Esophagus muscularis mucosa (tissue), 4 donors: Measurements from ENCODE around the gene CTSH. TPM values are rescaled to one million over a fixed set of nuclear protein-coding genes. Genes with fewer than 3 reads are reported as not detected.

Experiments
- DNase-seq: peaks from one replicate; pipeline ENCODE4 v3.0.0-alpha.2; 2017; ENCODE audit errors: extremely low spot score
- H3K27ac ChIP-seq, 4 donors: fragments of 200-600 bp; sonication (generic); replicated peaks in 1 of 4; 1 replicate in 3 of 4; 2 replicates in 1 of 4; pipeline ENCODE4 v1.5.1; 2016 to 2019; ENCODE audit warnings: mild to moderate bottlenecking in 1 of 4
- H3K27me3 ChIP-seq, 4 donors: fragments of 200-600 bp; sonication (generic); one replicate each; pipeline versions ENCODE4 v1.5.1 to v1.6.0; 2016 to 2019
- H3K36me3 ChIP-seq, 4 donors: fragments of 200-600 bp; sonication (generic); one replicate each; pipeline ENCODE4 v1.5.1; 2016 to 2019
- H3K4me1 ChIP-seq, 4 donors: fragments of 200-600 bp; sonication (generic); one replicate each; pipeline ENCODE4 v1.5.1; 2016 to 2019
- H3K4me3 ChIP-seq, 4 donors: fragments of 200-600 bp; sonication (generic); 1 replicate in 2 of 4; 2 replicates in 2 of 4; pipeline ENCODE4 v1.5.1; 2016 to 2019; ENCODE audit warnings: mild to moderate bottlenecking in 4 of 4, moderate library complexity in 1 of 4
- H3K9me3 ChIP-seq, 4 donors: fragments of 200-600 bp; sonication (generic); 1 replicate in 3 of 4; 2 replicates in 1 of 4; pipeline ENCODE4 v1.5.1; 2016 to 2019
- EP300 ChIP-seq: sonication (generic); formaldehyde crosslinking; IDR thresholded peaks from one replicate; pipeline ENCODE4 v1.6.1; 2017; ENCODE audit warnings: antibody characterized with exemption
- POLR2A ChIP-seq: fragments of 450-650 bp; IDR thresholded peaks from one replicate; pipeline ENCODE4 v1.6.1; 2017; ENCODE audit warnings: antibody characterized with exemption, moderate library complexity, mild to moderate bottlenecking, low read depth
- POLR2AphosphoS5 ChIP-seq, 2 donors: sonication (generic); formaldehyde crosslinking; IDR thresholded peaks; one replicate each; pipeline ENCODE4 v1.6.1; 2017; ENCODE audit warnings: antibody characterized with exemption in 2 of 2
- WGBS: methylation state at CpG from one replicate; pipeline ENCODE4 v1.1.5; 2018; 5-methylcytosine and 5-hydroxymethylcytosine counted together
- intact Hi-C: fragments of 100-400 bp; cut with DNase I; formaldehyde crosslinking; loops from one replicate; pipeline ENCODE4 v1.15.1; 2023
- total RNA-seq, 4 donors: library from RNA; depleted of rRNA; stranded (reverse); fragments of >200 nt; gene quantifications; one replicate each; pipeline versions ENCODE4 v1.1.0 to v1.2.1, GENCODE V29; 2016
- TF ChIP-seq, protein P1 (sequence below), 3 experiments: fragments of 200-600 bp in 2 of 3; fragments of 450-650 bp in 1 of 3; sonication (generic) in 2 of 3; IDR thresholded peaks; one replicate each; pipeline ENCODE4 v1.5.1; 2017 to 2019; ENCODE audit warnings: antibody characterized with exemption in 3 of 3, mild to moderate bottlenecking in 2 of 3, moderate library complexity in 1 of 3

The CTSH gene
- total RNA-seq, 4 donors from 2014 or later: 56.1 to 114 (median 74.9) TPM

DNA sequence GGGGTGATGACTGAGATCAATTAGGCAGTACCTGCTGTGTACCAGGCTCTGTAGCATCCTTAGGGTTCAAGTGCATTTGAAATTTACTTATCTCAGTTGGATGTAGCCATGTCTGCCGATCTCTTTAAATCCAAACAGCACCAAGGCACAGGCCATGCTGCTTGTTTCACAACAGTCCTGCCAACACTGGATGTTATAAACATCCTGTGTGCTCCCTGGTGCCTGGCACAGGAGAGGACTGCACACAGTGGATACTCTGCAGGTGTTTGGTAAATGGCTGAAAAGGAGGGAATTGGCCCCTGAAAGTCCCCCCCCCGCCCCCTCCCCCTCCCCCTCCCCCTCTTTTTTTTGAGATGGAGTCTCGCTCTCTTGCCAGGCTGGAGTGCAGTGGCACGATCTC lies 27.0 kb downstream of the CTSH start:
- Histone ChIP-seq H3K4me1 (peaks cover 23 to 55% (median 51%) of the 10 kb centered on the region in 4 donors), H3K36me3 (peaks cover 34 to 78% (median 52%) of the 10 kb centered on the region in 4 donors), H3K4me3 (no peak overlapping the region), H3K27ac (peak overlapping the region; percentile 38 to 70 (median 60)), H3K9me3 (no peaks in the 10 kb centered on the region), H3K27me3 (no peaks in the 10 kb centered on the region)
- TF ChIP-seq, protein P1, sequence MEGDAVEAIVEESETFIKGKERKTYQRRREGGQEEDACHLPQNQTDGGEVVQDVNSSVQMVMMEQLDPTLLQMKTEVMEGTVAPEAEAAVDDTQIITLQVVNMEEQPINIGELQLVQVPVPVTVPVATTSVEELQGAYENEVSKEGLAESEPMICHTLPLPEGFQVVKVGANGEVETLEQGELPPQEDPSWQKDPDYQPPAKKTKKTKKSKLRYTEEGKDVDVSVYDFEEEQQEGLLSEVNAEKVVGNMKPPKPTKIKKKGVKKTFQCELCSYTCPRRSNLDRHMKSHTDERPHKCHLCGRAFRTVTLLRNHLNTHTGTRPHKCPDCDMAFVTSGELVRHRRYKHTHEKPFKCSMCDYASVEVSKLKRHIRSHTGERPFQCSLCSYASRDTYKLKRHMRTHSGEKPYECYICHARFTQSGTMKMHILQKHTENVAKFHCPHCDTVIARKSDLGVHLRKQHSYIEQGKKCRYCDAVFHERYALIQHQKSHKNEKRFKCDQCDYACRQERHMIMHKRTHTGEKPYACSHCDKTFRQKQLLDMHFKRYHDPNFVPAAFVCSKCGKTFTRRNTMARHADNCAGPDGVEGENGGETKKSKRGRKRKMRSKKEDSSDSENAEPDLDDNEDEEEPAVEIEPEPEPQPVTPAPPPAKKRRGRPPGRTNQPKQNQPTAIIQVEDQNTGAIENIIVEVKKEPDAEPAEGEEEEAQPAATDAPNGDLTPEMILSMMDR (IDR thresholded peaks at IDR 0.05): no peak
- 76% methylated on average over 4 of the region's 4 CpGs for WGBS
- intact Hi-C loops: no loop called here
- DNase-seq: no peak

DNA sequence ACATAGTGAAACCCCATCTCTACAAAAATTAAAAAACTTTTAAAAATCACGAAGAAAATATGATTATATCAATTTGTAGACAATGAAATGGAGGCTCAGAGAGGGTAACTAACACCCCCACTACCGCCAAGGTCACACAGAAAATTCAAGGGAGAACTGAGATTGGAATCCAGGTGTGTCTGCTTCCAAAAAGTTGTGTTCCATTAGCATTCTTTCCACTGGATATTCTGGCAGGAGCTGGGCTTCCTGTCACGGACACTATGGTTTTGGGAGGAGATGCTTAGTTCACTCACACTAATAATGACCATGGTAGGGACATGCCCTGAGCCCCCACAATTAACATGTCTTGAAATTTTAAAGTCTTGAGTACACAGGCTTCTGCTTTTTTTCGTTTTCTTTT lies 28.8 kb downstream of the CTSH start:
- no peak for DNase-seq
- H3K4me1 ChIP-seq: peaks cover 23 to 57% (median 51%) of the 10 kb centered on the region in 4 donors
- no peaks in the 10 kb centered on the region for H3K9me3 ChIP-seq
- 70% methylated on average over 4 of the region's 4 CpGs for WGBS
- peak overlapping the region; percentile 58 to 70 (median 60) for H3K27ac ChIP-seq
- intact Hi-C loops: no loop called here
- H3K27me3 ChIP-seq: no peaks in the 10 kb centered on the region
- peaks cover 16 to 78% (median 49%) of the 10 kb centered on the region in 4 donors for H3K36me3 ChIP-seq
- TF ChIP-seq POLR2A (no peak), EP300 (no peak)
- TF ChIP-seq, protein P1 (IDR thresholded peaks at IDR 0.05): no peak
- H3K4me3 ChIP-seq: no peak overlapping the region

DNA sequence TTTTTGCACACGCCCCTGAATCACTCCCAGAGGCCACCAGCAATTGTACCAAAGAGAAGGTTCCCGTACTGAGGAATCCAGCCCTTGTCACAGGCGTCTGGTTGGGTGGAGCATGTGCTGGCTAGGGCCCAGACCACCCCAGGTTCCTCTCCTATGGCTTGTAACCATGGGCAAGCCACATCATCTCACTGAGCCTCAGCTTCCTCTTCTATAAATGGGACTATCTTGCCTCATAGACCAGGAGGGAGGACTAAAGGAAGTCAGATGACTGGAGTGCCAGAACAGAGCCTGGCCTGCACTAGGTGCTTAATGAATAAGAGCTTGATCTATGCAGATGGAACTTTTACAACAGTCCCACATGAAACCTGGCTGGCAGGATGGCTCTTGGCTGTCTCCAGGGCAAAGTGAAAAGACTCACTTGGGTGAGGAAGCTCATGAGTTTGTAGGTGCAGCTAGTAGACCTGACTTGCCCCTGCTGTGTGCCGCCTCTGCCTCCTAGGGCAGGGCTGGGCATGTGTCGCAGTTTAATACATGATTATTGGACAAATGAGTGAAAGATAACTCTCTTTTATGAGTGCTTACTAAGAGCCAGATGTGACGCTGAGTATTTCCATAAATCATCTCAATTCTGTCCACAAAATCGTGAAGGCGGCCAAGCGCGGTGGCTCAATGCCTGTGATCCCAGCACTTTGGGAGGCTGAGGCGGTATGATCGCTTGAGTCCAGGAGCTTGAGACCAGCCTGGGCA lies 29.3 kb downstream of the CTSH start:
- no peak overlapping the region for H3K4me3 ChIP-seq
- no peaks in the 10 kb centered on the region for H3K27me3 ChIP-seq
- peaks cover 23 to 57% (median 51%) of the 10 kb centered on the region in 4 donors for H3K4me1 ChIP-seq
- intact Hi-C loops: no loop called here
- DNase-seq: no peak
- H3K9me3 ChIP-seq: no peaks in the 10 kb centered on the region
- TF ChIP-seq, protein P1 (IDR thresholded peaks at IDR 0.05): no peak
- peak in 1 of 2 donors; percentile 46 for TF ChIP-seq POLR2AphosphoS5 (IDR thresholded peaks at IDR 0.05)
- 78% methylated on average over 12 of the region's 12 CpGs for whole genome bisulfite sequencing
- H3K36me3 ChIP-seq: peaks cover 11 to 78% (median 48%) of the 10 kb centered on the region in 4 donors
- H3K27ac ChIP-seq: peak overlapping the region; percentile 58 to 70 (median 60)

DNA sequence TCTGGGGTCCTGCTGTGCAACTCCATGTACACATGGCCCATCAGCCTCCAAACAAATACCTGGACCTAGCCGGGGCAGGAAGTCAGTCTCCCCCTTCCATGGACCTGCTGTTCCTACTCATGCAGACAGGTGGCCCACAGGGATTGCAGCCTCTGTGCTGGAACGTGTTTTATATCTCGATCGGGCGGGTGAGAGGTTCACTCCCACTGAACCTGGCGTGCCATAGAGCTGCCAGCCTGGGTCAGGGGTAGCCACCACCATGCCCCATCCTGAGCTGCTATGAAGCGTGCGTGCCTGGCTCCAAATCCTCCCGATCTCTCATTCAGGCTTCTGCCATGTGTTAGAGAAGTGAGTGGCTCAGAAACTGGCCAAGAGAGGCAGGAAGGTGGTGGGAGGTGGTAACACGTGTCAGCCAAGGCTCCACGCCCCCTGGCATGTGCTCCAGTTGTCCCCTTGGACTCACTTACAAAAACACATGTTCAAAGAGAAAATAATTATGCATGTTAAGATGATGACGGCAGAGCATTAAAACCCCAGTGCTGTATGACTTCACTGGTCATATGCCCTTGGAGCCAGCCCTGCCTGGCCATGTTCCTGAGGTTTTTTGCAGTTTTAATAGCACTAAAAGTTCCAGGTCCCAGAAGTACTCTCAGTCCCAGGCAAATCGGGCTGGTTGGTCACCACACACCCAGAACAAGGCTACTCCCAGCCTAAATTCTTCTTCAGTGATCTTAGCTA lies 30.6 kb downstream of the CTSH start:
- H3K4me3 ChIP-seq: no peak overlapping the region
- intact Hi-C loops: loop anchor here (5.0 kb wide), 2 partner anchors 63 to 268 kb away; no protein-coding TSS in a partner anchor
- no peaks in the 10 kb centered on the region for H3K9me3 ChIP-seq
- 52% methylated on average over 13 of the region's 13 CpGs for whole genome bisulfite sequencing
- TF ChIP-seq POLR2A (no peak), EP300 (no peak), POLR2AphosphoS5 (IDR thresholded peaks at IDR 0.05) (peak; percentile 18 to 32)
- TF ChIP-seq, protein P1 (IDR thresholded peaks at IDR 0.05): peak; percentile 35 to 58 (median 39)
- peak overlapping the region; percentile 58 to 70 (median 60) for H3K27ac ChIP-seq
- no peak for DNase-seq
- H3K27me3 ChIP-seq: no peaks in the 10 kb centered on the region
- peaks cover 23 to 63% (median 60%) of the 10 kb centered on the region in 4 donors for H3K4me1 ChIP-seq
- H3K36me3 ChIP-seq: peaks cover 4 to 79% (median 50%) of the 10 kb centered on the region in 4 donors
